ENCODE data around the gene AKIRIN1.
"Not testable (repeated sequence)": the region's sequence is repeated elsewhere in the genome, so short reads cannot be mapped to it uniquely, and the experiment has no call there.

AKIRIN1 gene

DNA sequence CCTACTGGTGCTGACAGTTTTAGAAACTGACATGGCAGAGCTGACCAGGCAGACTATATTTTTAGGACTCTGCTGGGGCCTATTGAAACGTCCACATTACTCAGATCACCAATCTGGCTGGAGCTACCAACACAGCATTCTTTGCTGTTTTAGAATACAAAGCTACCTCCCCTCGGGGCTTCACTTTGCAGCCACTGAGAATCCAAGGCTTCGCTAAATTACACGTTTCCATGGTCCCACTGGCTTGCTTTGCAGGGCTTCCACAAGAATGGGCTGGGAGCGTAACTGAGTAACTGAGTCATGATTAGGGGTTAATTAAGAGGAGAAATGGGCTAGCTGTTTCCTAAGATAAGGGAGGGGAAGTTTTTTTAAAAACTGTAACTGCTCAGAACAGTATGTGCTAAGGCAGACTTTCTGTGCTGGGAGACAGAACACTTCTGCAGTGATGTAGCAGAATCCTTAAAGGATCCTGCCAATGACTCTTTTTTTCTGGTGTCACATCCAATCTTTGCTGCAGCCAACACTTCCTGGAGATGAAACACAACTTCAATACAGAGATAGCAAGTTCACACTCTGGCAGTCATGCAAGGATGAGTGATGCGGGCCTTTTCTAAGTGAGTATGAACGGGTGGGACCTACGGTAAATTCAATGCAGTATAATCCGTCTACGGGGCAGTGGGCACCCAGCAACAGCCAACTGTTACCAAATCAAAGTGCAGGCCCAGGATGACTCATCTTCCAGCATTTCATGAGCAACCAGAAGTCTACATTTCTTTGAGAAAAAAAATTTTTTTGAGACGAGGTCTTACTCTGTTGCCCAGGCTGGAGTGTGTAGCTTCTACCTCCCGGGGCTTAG, 56.5 kb downstream of the AKIRIN1 start:
- H3K4me3 ChIP-seq (ENCODE audit: low read length), result no peak overlapping the region
- no peak for TF ChIP-seq ZNF274 (IDR thresholded peaks at IDR 0.05; ENCODE audit: low read depth, low read length)

GRCh38 chr1:39048745-39049370, 57.8 kb downstream of the AKIRIN1 start:
- H3K4me3 ChIP-seq (ENCODE audit: low read length), result no peak overlapping the region

GRCh38 chr1:39050001-39050400, 58.9 kb downstream of the AKIRIN1 start:
- no peak for TF ChIP-seq ZNF274 (IDR thresholded peaks at IDR 0.05; ENCODE audit: low read depth, low read length)
- H3K4me3 ChIP-seq (ENCODE audit: low read length), result no peak overlapping the region

More at GRCh38 chr1:39048745-39049370, 57.8 kb downstream of the AKIRIN1 start:
- TF ChIP-seq ZNF274 (IDR thresholded peaks at IDR 0.05; ENCODE audit: low read depth, low read length), result no peak

DNA sequence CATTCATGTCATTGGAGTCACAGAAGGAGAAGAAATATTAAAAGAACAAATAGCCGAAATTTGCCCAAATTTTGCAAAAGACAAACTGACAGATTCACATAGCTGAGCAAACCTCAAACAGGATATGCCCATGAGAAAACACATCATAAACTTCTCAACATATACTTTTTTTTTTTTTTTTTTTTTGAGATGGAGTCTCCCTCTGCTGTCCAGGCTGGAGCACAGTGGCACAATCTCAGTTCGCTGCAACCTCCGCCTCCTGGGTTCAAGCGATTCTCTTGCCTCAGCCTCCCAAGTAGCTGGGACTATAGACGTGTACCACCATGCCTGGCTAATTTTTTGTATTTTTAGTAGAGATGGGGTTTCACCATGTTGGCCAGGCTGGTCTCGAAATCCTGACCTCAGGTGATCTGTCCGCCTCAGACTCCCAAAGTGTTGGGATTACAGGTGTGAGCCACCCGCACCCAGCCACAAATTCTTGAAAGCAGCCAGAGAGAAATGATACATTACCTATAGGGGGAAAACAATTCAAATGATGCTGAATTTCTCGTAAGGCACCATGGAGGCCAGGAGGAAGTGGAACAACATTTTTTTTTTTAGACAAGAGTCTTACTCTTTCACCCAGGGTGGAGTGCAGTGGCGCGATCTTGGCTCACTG, 60.2 kb downstream of the AKIRIN1 start:
- not testable (repeated sequence) for H3K4me3 ChIP-seq (ENCODE audit: low read length)

- no peak for TF ChIP-seq ZNF274 (IDR thresholded peaks at IDR 0.05; ENCODE audit: low read depth, low read length)
- no peak overlapping the region for H3K4me3 ChIP-seq (ENCODE audit: low read length)
Measured at GRCh38 chr1:39051956-39052355, 60.9 kb downstream of the AKIRIN1 start.

DNA sequence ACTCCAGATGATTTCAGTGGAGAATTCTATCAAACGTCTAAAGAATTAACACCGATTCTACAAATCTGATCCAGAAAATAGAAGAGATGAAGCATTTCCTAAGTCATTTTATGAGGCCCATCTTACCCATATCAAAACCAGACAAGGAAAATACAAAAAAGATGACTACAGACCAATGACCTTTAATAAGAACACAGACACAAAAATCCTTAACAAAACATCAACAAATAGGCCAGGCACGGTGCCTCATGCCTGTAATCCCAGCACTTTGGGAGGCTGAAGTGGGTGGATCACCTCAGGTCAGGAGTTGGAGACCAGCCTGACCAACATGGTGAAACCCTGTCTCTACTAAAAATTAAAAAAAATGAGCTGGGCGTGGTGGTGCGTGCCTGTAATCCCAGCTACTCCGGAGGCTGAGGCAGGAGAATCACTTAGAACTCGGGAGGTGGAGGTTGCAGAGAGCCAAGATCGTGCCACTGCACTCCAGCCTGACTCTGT, 64.2 kb downstream of the AKIRIN1 start:
- not testable (repeated sequence) for H3K4me3 ChIP-seq (ENCODE audit: low read length)
